Loucy (cell line): ENCODE measurements around the gene OCIAD2.
"Not testable (repeated sequence)": the region's sequence is repeated elsewhere in the genome, so short reads cannot be mapped to it uniquely, and the experiment has no call there.

Experiments
- EZH2phosphoT487 ChIP-seq: fragments of 200-600 bp; IDR thresholded peaks from 2 replicates; pipeline ENCODE4 v1.6.1; 2018; ENCODE audit warnings: antibody characterized with exemption, mild to moderate bottlenecking, moderate library complexity, borderline replicate concordance
- TF ChIP-seq, protein P1 (sequence below): fragments of 200-600 bp; sonication (generic); conservative IDR thresholded peaks from 2 replicates; pipeline ENCODE4 v1.5.1; 2014; ENCODE audit warnings: mild to moderate bottlenecking, antibody characterized with exemption, low read length

DNA sequence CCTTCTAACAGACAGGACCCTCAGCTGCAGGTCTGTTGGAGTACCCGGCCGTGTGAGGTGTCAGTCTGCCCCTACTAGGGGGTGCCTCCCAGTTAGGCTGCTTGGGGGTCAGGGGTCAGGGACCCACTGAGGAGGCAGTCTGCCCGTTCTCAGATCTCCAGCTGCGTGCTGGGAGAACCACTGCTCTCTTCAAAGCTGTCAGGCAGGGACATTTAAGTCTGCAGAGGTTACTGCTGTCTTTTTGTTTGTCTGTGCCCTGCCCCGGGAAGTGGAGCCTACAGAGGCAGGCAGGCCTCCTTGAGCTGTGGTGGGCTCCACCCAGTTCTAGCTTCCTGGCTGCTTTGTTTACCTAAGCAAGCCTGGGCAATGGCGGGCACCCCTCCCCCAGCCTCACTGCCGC lies 16.5 kb upstream of the OCIAD2 start:
- TF ChIP-seq, protein P1, sequence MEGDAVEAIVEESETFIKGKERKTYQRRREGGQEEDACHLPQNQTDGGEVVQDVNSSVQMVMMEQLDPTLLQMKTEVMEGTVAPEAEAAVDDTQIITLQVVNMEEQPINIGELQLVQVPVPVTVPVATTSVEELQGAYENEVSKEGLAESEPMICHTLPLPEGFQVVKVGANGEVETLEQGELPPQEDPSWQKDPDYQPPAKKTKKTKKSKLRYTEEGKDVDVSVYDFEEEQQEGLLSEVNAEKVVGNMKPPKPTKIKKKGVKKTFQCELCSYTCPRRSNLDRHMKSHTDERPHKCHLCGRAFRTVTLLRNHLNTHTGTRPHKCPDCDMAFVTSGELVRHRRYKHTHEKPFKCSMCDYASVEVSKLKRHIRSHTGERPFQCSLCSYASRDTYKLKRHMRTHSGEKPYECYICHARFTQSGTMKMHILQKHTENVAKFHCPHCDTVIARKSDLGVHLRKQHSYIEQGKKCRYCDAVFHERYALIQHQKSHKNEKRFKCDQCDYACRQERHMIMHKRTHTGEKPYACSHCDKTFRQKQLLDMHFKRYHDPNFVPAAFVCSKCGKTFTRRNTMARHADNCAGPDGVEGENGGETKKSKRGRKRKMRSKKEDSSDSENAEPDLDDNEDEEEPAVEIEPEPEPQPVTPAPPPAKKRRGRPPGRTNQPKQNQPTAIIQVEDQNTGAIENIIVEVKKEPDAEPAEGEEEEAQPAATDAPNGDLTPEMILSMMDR = not testable (repeated sequence)
- TF ChIP-seq EZH2phosphoT487 = not testable (repeated sequence)
